Left lobe of liver (tissue), 2 donors: ENCODE results near the gene PIK3R5. TPM values are rescaled to one million over a fixed set of nuclear protein-coding genes. Genes with fewer than 3 reads are reported as not detected.
A peak's percentile ranks its signal among the peaks of the same experiment; 100 is the strongest.

Source experiments
- ATAC-seq: fragments of 200-7000 bp; cut with Tn5 transposase; one replicate; pipeline ENCODE4 v1.9.1; 2020; ENCODE audit warnings: mild to moderate bottlenecking, moderate library complexity
- DNase-seq: peaks from one replicate; pipeline ENCODE4 v3.0.0-alpha.2; 2020; ENCODE audit warnings: low spot score
- total RNA-seq: library from RNA; stranded (reverse); gene quantifications from one replicate; pipeline ENCODE4 v1.2.1, GENCODE V29; 2021
- donor health status: DM: no; HTN: no; CAD: no; lungs with moderate emphysema.
- donor health status: DM: no; HTN: yes; CAD: no.

PIK3R5 gene
- total RNA-seq, 1 donor from 2014 or later: 3.3 TPM

DNA sequence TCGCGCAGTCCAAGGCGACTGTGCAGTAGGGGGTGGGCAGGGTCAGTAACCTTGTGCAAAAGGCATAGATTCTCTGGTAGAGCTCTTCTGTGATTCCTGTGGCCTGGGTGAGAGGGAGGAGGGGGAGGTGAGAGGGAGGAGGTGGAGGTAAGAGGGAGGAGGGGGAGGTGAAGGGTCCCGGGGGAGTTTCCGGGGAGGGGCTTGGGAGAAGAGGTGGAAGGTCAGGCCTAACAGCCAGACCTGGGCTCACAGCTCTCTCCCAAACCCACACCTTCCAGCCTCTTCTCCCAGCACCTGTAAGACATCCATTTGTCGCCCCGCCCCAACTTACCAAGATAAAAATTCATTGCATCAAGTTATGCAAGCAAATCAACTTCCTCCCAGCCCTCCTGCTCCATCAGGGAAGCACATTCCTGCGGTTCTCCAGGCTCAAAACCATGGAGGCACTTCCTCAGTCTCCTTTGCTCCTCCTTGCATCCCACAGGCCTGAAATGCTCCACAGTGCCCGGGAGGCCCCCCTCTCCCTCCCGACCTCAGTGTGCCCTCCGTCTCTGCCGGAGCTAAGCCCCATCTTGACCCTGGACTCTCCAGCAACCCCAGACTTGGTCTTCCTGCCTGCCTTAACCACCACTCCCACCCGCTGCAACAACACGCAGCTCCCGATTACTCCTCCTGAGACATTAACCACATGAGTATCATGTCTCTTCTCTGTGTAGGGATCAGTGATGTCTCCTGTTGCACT lies 128.5 kb downstream of the PIK3R5 start:
- peak; percentile 29 for DNase-seq
- no peak for ATAC-seq

DNA sequence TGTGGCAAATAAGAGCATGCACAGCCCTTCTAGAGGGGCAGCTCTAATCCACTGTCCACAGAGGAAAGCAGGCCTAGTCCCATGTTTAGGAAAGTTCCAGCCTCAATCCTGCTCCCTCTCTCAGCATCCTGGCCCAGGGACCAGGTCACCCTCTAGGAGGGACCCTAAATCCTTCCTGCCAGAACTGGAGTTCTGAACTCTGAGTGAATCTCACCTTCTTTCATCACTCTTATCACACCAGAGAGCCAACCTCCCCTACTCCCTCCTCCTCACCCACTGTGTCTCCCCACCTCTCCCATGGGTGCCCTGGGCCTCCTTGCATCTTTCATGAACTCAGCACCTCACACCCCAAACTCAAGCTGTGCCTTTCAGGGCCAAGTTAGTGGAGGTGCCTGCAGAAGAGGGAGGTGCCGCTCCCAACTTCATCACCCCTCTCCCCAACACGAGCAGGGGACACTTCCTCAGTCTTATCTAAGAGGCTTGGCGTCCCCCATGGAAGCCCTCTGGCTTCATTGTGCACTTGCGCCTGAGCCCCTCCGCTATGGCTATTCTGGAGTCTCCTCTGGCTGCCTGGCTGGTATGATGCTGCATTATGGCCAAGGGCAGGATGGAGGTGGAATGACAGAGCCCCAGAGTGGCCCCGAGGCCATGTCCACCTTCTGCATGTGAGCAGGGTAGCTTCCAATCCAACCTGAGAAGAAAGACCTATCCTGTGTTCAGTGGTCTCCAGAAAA lies 129.7 kb downstream of the PIK3R5 start:
- peak; percentile 19 for DNase-seq

DNA sequence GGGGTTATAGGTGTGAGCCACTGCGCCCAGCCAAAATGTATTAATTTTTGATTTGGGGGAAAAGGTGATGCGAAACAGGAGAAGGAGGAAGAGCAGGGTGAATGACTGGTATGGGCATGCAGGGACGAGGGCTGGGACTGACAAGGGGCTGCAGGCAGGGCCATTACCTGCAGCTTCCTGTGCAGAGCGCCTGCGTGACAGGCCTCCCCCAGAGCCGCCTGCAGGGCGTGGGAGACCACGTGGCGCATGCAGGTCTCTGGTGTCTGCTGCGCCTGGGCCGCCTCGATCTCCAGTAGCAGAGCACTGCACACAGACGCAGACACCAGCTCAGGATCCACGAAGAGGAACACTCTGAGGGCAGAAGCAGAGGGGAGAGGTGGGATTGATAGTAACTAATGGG lies 130.4 kb downstream of the PIK3R5 start:
- no peak for ATAC-seq
- no peak for DNase-seq

More for the DNA sequence above, 129.7 kb downstream of the PIK3R5 start:
- ATAC-seq: no peak

DNA sequence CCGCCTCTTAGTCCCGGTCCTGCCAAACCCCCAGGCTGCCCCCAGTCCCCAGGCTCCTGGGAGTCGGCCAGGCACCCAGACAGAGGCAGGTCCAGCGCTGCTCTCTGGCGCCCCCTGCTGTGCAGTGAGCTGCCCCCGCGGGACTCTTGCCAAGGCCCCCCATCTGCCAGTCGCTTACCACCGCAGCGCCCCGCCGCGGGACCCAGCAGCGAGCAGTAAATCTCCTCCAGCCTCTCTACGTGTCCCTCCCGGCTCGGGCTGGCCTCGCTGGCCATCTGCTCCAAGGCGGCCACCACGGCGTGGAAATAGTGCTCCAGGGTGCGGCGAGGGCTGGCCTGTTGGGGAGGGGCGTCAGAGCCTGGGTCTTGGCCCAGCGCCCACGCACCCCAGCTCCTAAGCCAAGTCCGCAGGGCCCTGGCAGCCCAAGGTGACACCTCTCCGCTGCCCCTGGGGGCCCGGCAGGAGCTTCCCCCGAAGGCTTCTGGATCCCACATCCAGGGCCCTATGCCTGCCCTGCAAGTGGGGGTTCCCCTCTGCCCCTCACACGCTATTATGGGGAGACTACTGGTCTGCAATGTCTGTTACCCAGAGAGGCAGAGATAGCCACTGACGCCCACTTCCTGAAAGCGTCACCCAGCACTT lies 132.7 kb downstream of the PIK3R5 start:
- no peak for DNase-seq
- no peak for ATAC-seq

DNA sequence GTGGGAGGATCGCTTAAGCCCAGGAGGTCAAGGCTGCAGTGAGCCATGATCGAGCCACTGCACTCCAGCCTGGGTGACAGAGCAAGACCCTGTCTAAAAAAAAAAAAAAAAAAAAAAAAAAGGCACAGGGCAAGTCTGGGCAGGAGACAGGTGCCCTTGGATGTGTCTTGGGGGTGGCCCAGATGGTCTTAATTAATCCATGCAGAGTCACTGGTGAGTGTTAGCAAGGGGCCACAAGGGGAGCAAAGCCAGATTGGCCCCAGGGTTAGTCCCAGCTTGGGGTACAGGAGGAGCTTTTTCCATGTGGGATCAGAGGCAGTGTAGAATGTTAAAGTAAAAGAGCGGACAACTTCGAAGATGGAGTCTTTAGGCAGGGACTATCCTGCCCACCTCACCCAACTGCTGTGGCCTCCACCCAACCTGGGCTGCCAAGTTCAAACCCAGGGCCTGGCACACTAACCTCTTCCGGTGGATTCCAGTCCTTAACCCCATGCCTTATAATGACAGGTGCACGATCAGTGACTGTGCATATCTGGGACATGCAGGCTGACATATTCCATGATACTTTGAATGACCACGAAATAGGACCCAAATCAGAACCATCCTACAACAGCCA lies 134.2 kb downstream of the PIK3R5 start:
- ATAC-seq: no peak

DNA sequence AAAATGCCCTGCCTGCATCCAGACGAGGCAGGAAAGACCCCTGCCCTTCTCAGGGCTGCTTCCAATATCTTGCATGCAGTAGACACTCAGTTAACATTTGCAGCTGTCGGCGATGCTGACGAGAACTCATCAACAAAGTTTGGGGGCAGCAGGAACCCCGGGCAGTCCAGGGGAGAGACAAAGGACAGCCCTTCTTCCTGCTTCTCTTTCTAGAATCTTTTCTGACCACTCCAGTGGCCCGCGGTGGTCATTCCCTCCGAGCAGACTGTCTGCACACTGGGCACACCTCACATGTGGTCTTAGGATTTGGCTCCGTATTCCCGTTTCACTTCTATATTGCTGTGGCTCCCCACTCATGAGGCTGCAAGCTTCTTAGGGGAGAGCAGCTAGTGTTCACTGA lies 135.4 kb downstream of the PIK3R5 start:
- ATAC-seq: no peak
- DNase-seq: no peak

More for the DNA sequence above, 134.2 kb downstream of the PIK3R5 start:
- no peak for DNase-seq

DNA sequence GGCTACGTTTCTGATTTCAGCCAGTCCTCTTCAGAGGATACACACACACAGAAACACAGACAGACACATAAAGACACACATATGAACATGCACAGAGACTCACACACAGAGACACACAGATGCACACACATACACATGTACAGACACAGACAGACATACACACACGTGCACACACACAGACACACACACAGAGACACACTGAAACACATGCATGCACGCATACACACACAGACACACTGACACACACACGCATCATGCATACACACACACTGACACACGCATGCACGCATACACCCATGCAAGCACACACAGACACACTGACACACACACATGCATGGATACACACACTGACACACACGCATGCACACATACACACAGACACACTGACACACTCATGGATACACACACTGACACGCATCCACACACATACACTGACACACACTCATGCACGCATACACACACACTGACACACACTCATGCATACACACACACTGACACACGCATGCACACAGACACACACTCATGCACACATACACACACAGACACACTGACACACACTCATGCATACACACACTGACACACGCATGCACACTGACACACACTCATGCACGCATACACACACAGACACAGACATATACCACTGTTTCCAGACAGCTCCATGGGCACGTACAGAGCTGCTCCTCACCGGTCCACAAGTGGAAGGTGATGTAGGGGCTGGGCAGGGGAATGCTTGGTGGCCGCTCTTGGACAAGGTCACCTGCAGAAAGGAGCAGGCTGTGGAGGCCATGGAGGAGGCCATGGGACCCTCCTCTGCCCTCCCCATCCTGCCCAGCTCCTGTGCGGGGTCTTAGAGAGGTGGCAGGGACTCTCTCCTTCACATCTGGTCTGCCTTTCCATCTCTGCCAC lies 136.2 kb downstream of the PIK3R5 start:
- DNase-seq (no peak), ATAC-seq (no peak)

Other genes with a start within 250 kb of the PIK3R5 start
- gene CCDC42, start 220.9 kb downstream of the PIK3R5 start, total RNA-seq: not detected
- not detected for gene SPDYE4, start 207.2 kb downstream of the PIK3R5 start, total RNA-seq
- not detected for gene MFSD6L, start 166.3 kb downstream of the PIK3R5 start, total RNA-seq
- 0.18 TPM for gene PIK3R6, start 98.0 kb downstream of the PIK3R5 start, total RNA-seq
- 11.5 TPM for gene NTN1, start 55.8 kb upstream of the PIK3R5 start, total RNA-seq